Mucosa of rectum (tissue), 2 donors: ENCODE measurements around the gene EPS8.

Source experiments
- H3K27ac ChIP-seq, 2 donors: one replicate each; pipeline ENCODE4 v1.7.0; 2013; ENCODE audit warnings: inconsistent platforms in 2 of 2, low read depth in 2 of 2, low read length in 2 of 2
- H3K27me3 ChIP-seq, 2 donors: one replicate each; pipeline ENCODE4 v1.7.0; 2013; ENCODE audit warnings: low read length in 2 of 2; ENCODE audit not compliant: control insufficient read depth in 2 of 2, insufficient read depth in 2 of 2
- H3K36me3 ChIP-seq, 2 donors: one replicate each; pipeline ENCODE4 v1.7.0; 2013; ENCODE audit warnings: low read length in 2 of 2; ENCODE audit not compliant: control insufficient read depth in 2 of 2, insufficient read depth in 2 of 2
- H3K4me1 ChIP-seq, 2 donors: one replicate each; pipeline ENCODE4 v1.7.0; 2013; ENCODE audit warnings: low read length in 2 of 2, mild to moderate bottlenecking in 1 of 2; ENCODE audit not compliant: control insufficient read depth in 2 of 2, insufficient read depth in 2 of 2
- H3K4me3 ChIP-seq, 2 donors: one replicate each; pipeline ENCODE4 v1.7.0; 2013; ENCODE audit warnings: low read length in 2 of 2
- H3K9ac ChIP-seq, 2 donors: one replicate each; pipeline ENCODE4 v1.7.0; 2013; ENCODE audit warnings: low read length in 2 of 2, low read depth in 1 of 2, mild to moderate bottlenecking in 1 of 2
- H3K9me3 ChIP-seq, 2 donors: one replicate each; pipeline ENCODE4 v1.7.0; 2013; ENCODE audit warnings: low read length in 2 of 2; ENCODE audit not compliant: control insufficient read depth in 2 of 2
- donor health status: healthy.
- donor health status: Normal muscosa, but diverticular disease.

Gene EPS8

GRCh38 chr12:15779925-15780324 is 9.3 kb downstream of the EPS8 start:
- H3K36me3 ChIP-seq: no peaks in the 10 kb centered on the region
- peak overlapping the region in 1 of 2 donors; percentile 32 for H3K4me3 ChIP-seq
- peaks cover 18 to 27% of the 10 kb centered on the region in 2 donors for H3K4me1 ChIP-seq
- peak overlapping the region; percentile 58 to 61 for H3K27ac ChIP-seq
- no peaks in the 10 kb centered on the region for H3K27me3 ChIP-seq
- peak overlapping the region in 1 of 2 donors; percentile 37 for H3K9ac ChIP-seq
- no peaks in the 10 kb centered on the region for H3K9me3 ChIP-seq

DNA sequence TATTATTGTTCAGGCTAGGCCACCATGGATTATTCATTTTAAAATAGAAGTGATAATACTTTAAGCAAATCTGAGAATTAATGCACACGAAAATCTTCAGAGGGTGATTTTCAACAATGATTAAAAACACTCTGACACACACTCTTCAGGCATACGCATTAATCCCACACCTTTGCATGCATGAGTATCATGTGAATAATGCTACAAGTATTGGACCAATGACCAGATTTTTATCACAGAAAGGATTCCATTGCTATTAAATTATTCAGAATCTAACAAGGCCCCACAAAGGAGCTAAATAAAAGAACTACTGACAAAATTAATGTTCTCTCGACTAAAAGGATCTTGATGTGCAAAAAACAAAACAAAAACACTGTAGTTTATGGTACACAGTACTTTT is 11.1 kb downstream of the EPS8 start:
- no peak overlapping the region for H3K4me3 ChIP-seq
- H3K27ac ChIP-seq: no peak overlapping the region
- no peak overlapping the region for H3K9ac ChIP-seq
- no peaks in the 10 kb centered on the region for H3K27me3 ChIP-seq
- no peaks in the 10 kb centered on the region for H3K9me3 ChIP-seq
- peaks cover 21 to 31% of the 10 kb centered on the region in 2 donors for H3K4me1 ChIP-seq
- no peaks in the 10 kb centered on the region for H3K36me3 ChIP-seq

- H3K36me3 ChIP-seq: no peaks in the 10 kb centered on the region
- no peak overlapping the region for H3K9ac ChIP-seq
- H3K27ac ChIP-seq: no peak overlapping the region
- H3K27me3 ChIP-seq: no peaks in the 10 kb centered on the region
- peaks cover 21 to 27% of the 10 kb centered on the region in 2 donors for H3K4me1 ChIP-seq
- H3K4me3 ChIP-seq: no peak overlapping the region
- H3K9me3 ChIP-seq: no peaks in the 10 kb centered on the region
Observed at GRCh38 chr12:15777355-15778012, 11.7 kb downstream of the EPS8 start.

GRCh38 chr12:15776532-15776931 is 12.7 kb downstream of the EPS8 start:
- Histone ChIP-seq H3K27me3 (no peaks in the 10 kb centered on the region), H3K36me3 (no peaks in the 10 kb centered on the region), H3K9ac (no peak overlapping the region), H3K27ac (no peak overlapping the region), H3K4me1 (peaks cover 19 to 25% of the 10 kb centered on the region in 2 donors), H3K4me3 (no peak overlapping the region), H3K9me3 (no peaks in the 10 kb centered on the region)

GRCh38 chr12:15774819-15775218 is 14.4 kb downstream of the EPS8 start:
- Histone ChIP-seq H3K36me3 (no peaks in the 10 kb centered on the region), H3K27ac (no peak overlapping the region), H3K4me1 (peaks cover 14 to 16% of the 10 kb centered on the region in 2 donors), H3K27me3 (no peaks in the 10 kb centered on the region), H3K9me3 (no peaks in the 10 kb centered on the region), H3K9ac (no peak overlapping the region), H3K4me3 (no peak overlapping the region)

DNA sequence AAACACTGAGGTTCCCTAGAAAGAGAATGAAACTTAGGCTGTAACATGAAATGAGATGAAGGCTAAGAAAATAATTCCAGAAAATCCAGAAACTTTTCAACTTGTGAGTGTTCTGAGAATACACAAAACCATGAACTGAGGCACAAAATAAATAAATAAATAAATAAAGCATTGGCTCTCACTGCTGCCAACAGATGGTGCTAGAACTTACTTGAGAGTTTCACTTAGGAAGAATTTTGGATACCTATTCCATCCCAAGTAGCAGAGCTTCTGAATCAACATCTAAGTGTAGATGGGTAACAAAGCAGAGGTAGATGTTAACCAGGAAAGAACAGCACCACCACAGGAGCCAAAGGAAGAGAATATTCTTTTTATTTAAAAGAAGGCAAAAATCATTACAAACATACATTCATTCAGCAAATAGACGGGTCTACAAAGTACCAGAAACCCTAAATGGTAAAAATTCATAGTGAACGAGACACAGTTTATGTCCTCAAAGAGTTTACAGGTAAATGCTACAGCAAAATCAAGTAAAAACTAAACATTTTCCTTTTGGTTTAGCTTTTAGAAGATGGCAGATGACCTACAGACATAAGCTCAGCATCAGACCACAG is 16.7 kb downstream of the EPS8 start:
- no peaks in the 10 kb centered on the region for H3K36me3 ChIP-seq
- H3K27me3 ChIP-seq: no peaks in the 10 kb centered on the region
- no peak overlapping the region for H3K4me3 ChIP-seq
- H3K9me3 ChIP-seq: no peaks in the 10 kb centered on the region
- H3K27ac ChIP-seq: peak overlapping the region in 1 of 2 donors; percentile 56
- peaks cover 9 to 12% of the 10 kb centered on the region in 2 donors for H3K4me1 ChIP-seq
- peak overlapping the region in 1 of 2 donors; percentile 19 for H3K9ac ChIP-seq

DNA sequence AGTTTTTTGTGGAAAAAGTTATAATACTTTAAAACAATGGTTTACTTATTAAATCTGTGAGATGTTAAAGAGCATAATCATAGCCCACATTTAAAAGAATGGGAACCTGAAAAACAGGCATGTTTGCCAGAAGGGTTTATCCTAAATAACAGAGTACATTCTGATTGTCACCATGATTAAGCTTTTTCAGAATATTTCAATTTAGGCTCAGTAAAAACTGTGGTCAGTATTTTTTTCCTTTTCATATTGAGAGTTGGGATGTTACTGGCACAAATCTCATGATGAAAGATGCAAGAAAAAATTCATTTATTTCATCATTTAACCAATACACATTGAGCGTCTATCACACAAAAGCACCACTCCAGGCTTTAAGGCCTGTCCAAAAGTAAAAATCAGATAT is 18.6 kb downstream of the EPS8 start:
- Histone ChIP-seq H3K27me3 (no peaks in the 10 kb centered on the region), H3K27ac (no peak overlapping the region), H3K9me3 (no peaks in the 10 kb centered on the region), H3K4me1 (peaks cover 9 to 13% of the 10 kb centered on the region in 2 donors), H3K36me3 (no peaks in the 10 kb centered on the region), H3K4me3 (no peak overlapping the region), H3K9ac (no peak overlapping the region)

DNA sequence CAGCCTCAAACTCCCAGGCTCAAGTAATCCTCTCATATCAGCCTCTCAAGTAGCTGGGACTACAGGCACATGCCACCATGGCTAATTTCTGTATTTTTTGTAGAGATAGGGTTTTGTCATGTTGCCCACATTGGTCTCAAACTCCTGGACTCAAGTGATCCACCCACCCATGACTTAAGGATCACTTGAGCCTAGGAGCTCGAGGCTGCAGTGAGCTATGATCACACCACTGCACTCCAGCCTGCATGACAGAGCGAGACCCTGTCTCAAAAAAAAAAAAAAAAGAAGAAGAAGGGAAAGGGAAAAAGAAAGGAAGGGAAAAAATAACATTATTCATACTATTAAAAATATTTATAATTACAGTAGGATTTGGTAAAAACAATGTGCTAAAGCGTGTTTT is 19.2 kb downstream of the EPS8 start:
- Histone ChIP-seq H3K9me3 (no peaks in the 10 kb centered on the region), H3K9ac (no peak overlapping the region), H3K4me1 (peaks cover 5 to 13% of the 10 kb centered on the region in 2 donors), H3K36me3 (no peaks in the 10 kb centered on the region), H3K27ac (no peak overlapping the region), H3K27me3 (no peaks in the 10 kb centered on the region), H3K4me3 (no peak overlapping the region)

GRCh38 chr12:15769586-15769985 is 19.6 kb downstream of the EPS8 start:
- no peak overlapping the region for H3K27ac ChIP-seq

DNA sequence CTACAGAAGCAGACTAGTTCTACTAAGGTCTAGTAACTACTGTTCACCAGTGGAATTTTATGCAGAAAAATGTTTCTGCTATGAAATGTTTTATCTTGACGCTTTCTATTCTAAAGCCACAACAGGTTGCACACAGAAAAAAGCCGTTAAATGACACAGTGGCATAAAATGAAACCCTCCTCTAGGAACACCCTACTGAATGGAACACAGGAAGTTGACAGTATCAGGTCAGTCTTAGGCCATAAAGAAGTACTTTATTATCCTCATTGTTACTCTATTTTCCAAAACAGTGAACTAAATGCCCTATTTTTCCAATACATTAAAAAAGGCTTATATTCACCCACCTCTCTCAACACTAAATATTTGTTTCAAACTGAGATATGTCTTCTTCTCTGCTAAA is 21.9 kb downstream of the EPS8 start:
- H3K4me1 ChIP-seq: peaks cover 0 to 9% of the 10 kb centered on the region in 2 donors
- no peaks in the 10 kb centered on the region for H3K36me3 ChIP-seq
- H3K9me3 ChIP-seq: no peaks in the 10 kb centered on the region
- H3K4me3 ChIP-seq: no peak overlapping the region
- H3K27ac ChIP-seq: peak overlapping the region; percentile 46 to 68
- no peak overlapping the region for H3K9ac ChIP-seq
- H3K27me3 ChIP-seq: no peaks in the 10 kb centered on the region

More at GRCh38 chr12:15769586-15769985, 19.6 kb downstream of the EPS8 start:
- no peak overlapping the region for H3K4me3 ChIP-seq
- H3K9ac ChIP-seq: no peak overlapping the region
- no peaks in the 10 kb centered on the region for H3K36me3 ChIP-seq
- H3K9me3 ChIP-seq: no peaks in the 10 kb centered on the region
- H3K27me3 ChIP-seq: no peaks in the 10 kb centered on the region
- H3K4me1 ChIP-seq: peaks cover under 1 to 11% of the 10 kb centered on the region in 2 donors
